OCI-LY1 (cell line): ENCODE measurements around the gene ZNF629.

Experiments used
- H2AFZ ChIP-seq: fragments of 200-600 bp; sonication (generic), shearing (Covaris generic); 2 replicates; pipeline ENCODE4 v1.6.0; 2014; ENCODE audit warnings: antibody characterized with exemption, mild to moderate bottlenecking, low read length
- H3F3A ChIP-seq: fragments of 200-600 bp; sonication (generic), shearing (Covaris generic); 2 replicates; pipeline ENCODE4 v1.6.0; 2014; ENCODE audit warnings: mild to moderate bottlenecking, antibody characterized with exemption, low read length, moderate library complexity; ENCODE audit not compliant: insufficient read depth
- H3K27ac ChIP-seq: fragments of 200-600 bp; sonication (generic); 2 replicates; pipeline ENCODE4 v1.5.1; 2014; ENCODE audit warnings: low read length, mixed run types, mild to moderate bottlenecking, low read depth; ENCODE audit not compliant: poor library complexity, severe bottlenecking
- H3K27me3 ChIP-seq: fragments of 200-600 bp; sonication (generic); 2 replicates; pipeline ENCODE4 v1.6.0; 2014; ENCODE audit warnings: antibody characterized with exemption, mild to moderate bottlenecking, low read length, moderate library complexity; ENCODE audit not compliant: insufficient read depth
- H3K36me3 ChIP-seq: fragments of 200-600 bp; sonication (generic); 2 replicates; pipeline ENCODE4 v1.6.1; 2014; ENCODE audit warnings: mild to moderate bottlenecking, antibody characterized with exemption, low read length, moderate library complexity, mixed read lengths; ENCODE audit not compliant: insufficient read depth
- H3K4me1 ChIP-seq: fragments of 200-600 bp; sonication (generic); 2 replicates; pipeline ENCODE4 v1.5.1; 2014; ENCODE audit warnings: mild to moderate bottlenecking, low read length, moderate library complexity; ENCODE audit not compliant: insufficient read depth, severe bottlenecking
- H3K4me2 ChIP-seq: fragments of 200-600 bp; sonication (generic), shearing (Covaris generic); 2 replicates; pipeline ENCODE4 v1.6.1; 2014; ENCODE audit warnings: low read length
- H3K4me3 ChIP-seq: fragments of 200-600 bp; sonication (generic); 2 replicates; pipeline ENCODE4 v1.5.1; 2014; ENCODE audit warnings: low read length, low read depth, mild to moderate bottlenecking, mixed read lengths; ENCODE audit not compliant: poor library complexity, severe bottlenecking
- H3K79me2 ChIP-seq: fragments of 200-600 bp; shearing (Covaris generic); 2 replicates; pipeline ENCODE4 v1.6.1; 2016; ENCODE audit warnings: mixed run types, low read length, mixed read lengths; ENCODE audit not compliant: insufficient read depth
- H3K9ac ChIP-seq: fragments of 200-600 bp; sonication (generic), shearing (Covaris generic); 2 replicates; pipeline ENCODE4 v1.6.1; 2014; ENCODE audit warnings: mild to moderate bottlenecking, low read length, mixed read lengths
- H3K9me2 ChIP-seq: fragments of 200-600 bp; sonication (generic), shearing (Covaris generic); 2 replicates; pipeline ENCODE4 v1.6.1; 2014; ENCODE audit warnings: low read depth, mild to moderate bottlenecking, low read length, mixed read lengths
- H3K9me3 ChIP-seq: fragments of 200-600 bp; shearing (Covaris generic); 2 replicates; pipeline ENCODE4 v1.6.1; 2014; ENCODE audit warnings: low read length, mixed read lengths
- H4K20me1 ChIP-seq: fragments of 200-600 bp; sonication (generic), shearing (Covaris generic); 2 replicates; pipeline ENCODE4 v1.6.0; 2016; ENCODE audit warnings: mild to moderate bottlenecking, low read length; ENCODE audit not compliant: insufficient read depth
- EZH2 ChIP-seq: fragments of 200-600 bp; sonication (generic), shearing (Covaris generic); IDR thresholded peaks from 2 replicates; pipeline ENCODE4 v1.8.0; 2017; ENCODE audit warnings: borderline replicate concordance, mixed run types, mild to moderate bottlenecking, antibody characterized with exemption, low read length, moderate library complexity, mixed read lengths
- TF ChIP-seq, protein P1 (sequence below): fragments of 200-600 bp; sonication (generic), shearing (Covaris generic); IDR thresholded peaks from 2 replicates; pipeline ENCODE4 v1.5.1; 2017; ENCODE audit warnings: mild to moderate bottlenecking, antibody characterized with exemption, low read length, moderate library complexity, mixed read lengths

Gene ZNF629

DNA sequence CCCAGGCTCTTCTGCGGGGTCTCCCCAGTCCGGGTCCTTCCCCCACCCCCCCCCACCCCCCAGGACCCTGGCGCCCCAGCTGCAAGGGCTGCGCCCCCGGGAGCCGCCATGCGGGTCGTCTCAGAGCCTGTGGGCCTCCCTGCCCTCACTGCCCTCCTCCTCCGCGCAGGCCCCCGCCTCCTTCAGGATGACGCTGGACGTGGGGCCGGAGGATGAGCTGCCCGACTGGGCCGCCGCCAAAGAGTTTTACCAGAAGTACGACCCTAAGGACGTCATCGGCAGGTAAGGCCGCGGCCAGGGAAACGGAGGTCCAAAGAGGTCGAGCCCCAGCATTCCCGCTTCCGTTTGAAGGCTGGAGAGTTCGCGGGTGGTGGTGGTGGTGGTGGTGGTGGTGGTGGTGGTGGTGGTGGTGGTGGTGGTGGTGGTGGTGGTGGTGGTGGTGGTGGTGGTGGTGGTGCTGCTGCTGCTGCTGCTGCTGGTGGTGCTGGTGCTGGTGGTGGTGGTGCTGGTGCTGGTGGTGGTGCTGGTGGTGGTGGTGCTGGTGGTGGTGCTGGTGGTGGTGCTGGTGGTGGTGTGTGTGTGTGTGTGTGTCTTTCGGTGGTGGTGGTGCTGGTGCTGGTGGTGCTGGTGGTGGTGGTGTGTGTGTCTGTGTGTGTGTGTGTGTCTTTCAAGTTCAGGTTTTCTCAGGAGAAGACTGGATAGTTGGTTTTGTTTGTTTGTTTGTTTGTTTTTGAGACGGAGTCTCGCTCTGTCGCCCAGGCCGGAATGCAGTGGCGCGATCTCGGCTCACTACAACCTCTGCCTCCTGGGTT, 38.2 kb downstream of the ZNF629 start:
- Histone ChIP-seq H3K4me1 (peaks cover 17% of the 10 kb centered on the region), H3K79me2 (peaks cover 14% of the 10 kb centered on the region), H4K20me1 (no peaks in the 10 kb centered on the region), H3K27me3 (no peaks in the 10 kb centered on the region), H3K9me2 (no peaks in the 10 kb centered on the region), H3K27ac (no peak overlapping the region), H3K9ac (peak overlapping the region; percentile 86), H3F3A (peaks cover 4% of the 10 kb centered on the region; the same call in 1 of the 2 replicates), H3K36me3 (peaks cover 42% of the 10 kb centered on the region), H2AFZ (no peak overlapping the region), H3K4me2 (peak overlapping the region; percentile 72), H3K4me3 (peak overlapping the region; percentile 90), H3K9me3 (no peaks in the 10 kb centered on the region)
- no peak for TF ChIP-seq EZH2
- TF ChIP-seq, protein P1, sequence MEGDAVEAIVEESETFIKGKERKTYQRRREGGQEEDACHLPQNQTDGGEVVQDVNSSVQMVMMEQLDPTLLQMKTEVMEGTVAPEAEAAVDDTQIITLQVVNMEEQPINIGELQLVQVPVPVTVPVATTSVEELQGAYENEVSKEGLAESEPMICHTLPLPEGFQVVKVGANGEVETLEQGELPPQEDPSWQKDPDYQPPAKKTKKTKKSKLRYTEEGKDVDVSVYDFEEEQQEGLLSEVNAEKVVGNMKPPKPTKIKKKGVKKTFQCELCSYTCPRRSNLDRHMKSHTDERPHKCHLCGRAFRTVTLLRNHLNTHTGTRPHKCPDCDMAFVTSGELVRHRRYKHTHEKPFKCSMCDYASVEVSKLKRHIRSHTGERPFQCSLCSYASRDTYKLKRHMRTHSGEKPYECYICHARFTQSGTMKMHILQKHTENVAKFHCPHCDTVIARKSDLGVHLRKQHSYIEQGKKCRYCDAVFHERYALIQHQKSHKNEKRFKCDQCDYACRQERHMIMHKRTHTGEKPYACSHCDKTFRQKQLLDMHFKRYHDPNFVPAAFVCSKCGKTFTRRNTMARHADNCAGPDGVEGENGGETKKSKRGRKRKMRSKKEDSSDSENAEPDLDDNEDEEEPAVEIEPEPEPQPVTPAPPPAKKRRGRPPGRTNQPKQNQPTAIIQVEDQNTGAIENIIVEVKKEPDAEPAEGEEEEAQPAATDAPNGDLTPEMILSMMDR: no peak

DNA sequence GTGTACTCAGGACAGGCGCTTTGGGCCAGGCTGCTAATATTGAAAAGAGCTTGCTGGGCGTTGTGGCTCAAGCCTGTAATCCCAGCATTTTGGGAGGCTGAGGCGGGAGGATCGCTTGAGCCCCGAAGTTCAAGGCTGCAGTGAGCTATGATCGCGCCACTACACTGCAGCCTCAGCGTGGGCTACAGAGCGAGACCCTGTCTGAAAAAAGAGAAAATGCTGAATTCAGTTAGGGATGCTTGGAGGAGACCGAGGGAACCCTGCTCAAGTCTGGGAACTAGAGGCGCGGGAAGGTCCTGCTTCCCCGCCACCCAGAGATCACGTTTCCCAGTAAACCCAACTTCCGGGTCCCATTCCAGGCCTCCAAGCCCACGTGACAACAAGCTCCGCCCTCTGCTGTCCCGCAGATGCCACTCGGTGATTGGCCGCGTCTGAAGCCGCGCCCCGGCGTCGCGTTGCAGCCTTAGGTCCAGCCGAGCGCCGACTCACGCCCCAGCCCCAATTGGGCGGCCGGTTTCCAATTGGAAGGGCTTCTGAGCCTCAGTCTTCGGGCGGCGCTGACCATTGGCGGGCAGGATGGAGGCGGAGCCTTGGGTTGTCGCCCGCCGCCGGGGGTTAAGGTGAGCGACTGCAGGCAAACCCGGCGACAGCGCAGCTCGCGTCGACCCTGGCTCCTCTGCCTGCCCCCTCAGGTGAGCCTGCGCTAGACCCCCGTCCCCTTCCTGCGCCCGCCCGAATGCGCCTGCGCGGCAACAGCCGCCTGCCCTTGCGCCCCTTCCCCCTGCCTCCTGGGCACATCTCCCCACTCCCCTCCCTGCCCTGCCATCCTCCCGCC, 39.0 kb downstream of the ZNF629 start, which contains the start of gene PHKG2:
Gene PHKG2 (plus strand): TSS at position 627 of the 835 bp plus-strand sequence. CDS start 396 bp downstream, outside the sequence.
- Histone ChIP-seq H3K27me3 (no peaks in the 10 kb centered on the region), H3K27ac (peak within 1 kb of the TSS; percentile 60), H4K20me1 (no peaks in the 10 kb centered on the region), H3F3A (peaks cover 4% of the 10 kb centered on the region; the same call in 1 of the 2 replicates), H3K79me2 (peaks cover 14% of the 10 kb centered on the region), H3K9me2 (no peaks in the 10 kb centered on the region), H2AFZ (0 out of 2 replicates have a peak within 1 kb of the TSS, but pooled peaks have one; percentile 17), H3K4me1 (peaks cover 17% of the 10 kb centered on the region), H3K4me3 (peak within 1 kb of the TSS; percentile 90), H3K4me2 (peak within 1 kb of the TSS; percentile 72), H3K9me3 (no peaks in the 10 kb centered on the region), H3K36me3 (peaks cover 41% of the 10 kb centered on the region), H3K9ac (peak within 1 kb of the TSS; percentile 86)
- TF ChIP-seq, protein P1: no peak

DNA sequence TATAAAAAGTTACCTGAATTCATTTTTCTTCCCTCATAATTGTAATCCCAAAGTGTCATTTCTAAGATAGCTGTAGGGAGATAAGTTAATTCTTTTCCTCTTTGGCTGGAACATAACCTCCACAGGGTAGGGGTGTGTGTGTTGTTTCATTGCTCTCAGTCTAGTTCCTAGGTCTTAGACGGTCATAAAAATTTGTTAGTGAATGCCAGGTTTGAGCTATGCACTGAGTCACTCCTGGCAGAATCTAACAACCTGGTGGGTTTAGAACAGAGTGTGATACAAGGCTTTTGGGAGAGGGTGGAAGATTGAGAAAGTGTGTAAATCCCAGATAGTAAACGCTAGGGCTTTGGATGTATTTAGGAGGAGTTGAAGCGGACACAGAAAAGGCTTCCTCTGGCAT, 39.7 kb downstream of the ZNF629 start:
- Histone ChIP-seq H3K27me3 (no peaks in the 10 kb centered on the region), H3K4me2 (peak overlapping the region; percentile 72), H3K36me3 (peaks cover 36% of the 10 kb centered on the region), H3K4me1 (peaks cover 17% of the 10 kb centered on the region), H3K9ac (peak overlapping the region; percentile 65), H3F3A (peaks cover 4% of the 10 kb centered on the region; the same call in 1 of the 2 replicates), H3K9me3 (no peaks in the 10 kb centered on the region), H3K4me3 (peak overlapping the region; percentile 90), H3K9me2 (no peaks in the 10 kb centered on the region), H3K79me2 (peaks cover 14% of the 10 kb centered on the region), H4K20me1 (no peaks in the 10 kb centered on the region), H2AFZ (0 out of 2 replicates have a peak overlapping the region, but pooled peaks have one; percentile 17), H3K27ac (peak overlapping the region; percentile 60)
- TF ChIP-seq, protein P1: no peak
- TF ChIP-seq EZH2: no peak
